DND-41 (cell line): ENCODE data around the gene CTNNAL1.

Experiments
- CTCF ChIP-seq: IDR thresholded peaks from 2 replicates; pipeline ENCODE4 v1.5.1; 2012; ENCODE audit warnings: borderline replicate concordance, low read length, moderate library complexity, mild to moderate bottlenecking; ENCODE audit not compliant: poor library complexity, severe bottlenecking; ENCODE audit errors: extremely low read depth
- EZH2 ChIP-seq: IDR thresholded peaks from 3 replicates; pipeline ENCODE4 v1.6.1; 2012; ENCODE audit warnings: borderline replicate concordance, low read depth, mild to moderate bottlenecking, moderate library complexity, low read length, inconsistent platforms; ENCODE audit not compliant: severe bottlenecking

- TF ChIP-seq EZH2 (no peak), CTCF (no peak)
These were observed 9.6 kb upstream of the CTNNAL1 start for GRCh38 chr9:109022873-109023272.
